Effector memory CD8-positive, alpha-beta T cell (primary cell): ENCODE data around the gene ESPN.

Experiments
- ATAC-seq: fragments of 150-1000 bp; cut with Tn5 transposase; replicated peaks from 2 replicates; pipeline ENCODE4 v1.10.0; 2021; ENCODE audit warnings: mild to moderate bottlenecking, moderate library complexity
- DNase-seq, 3 experiments: peaks; one replicate each; pipeline ENCODE4 v3.0.0; 2021
- H3K27ac Mint-ChIP-seq, 2 donors: one replicate each; pipeline ENCODE4 v1.8.0; 2022; ENCODE audit warnings: mild to moderate bottlenecking in 2 of 2, mixed read lengths in 2 of 2, moderate library complexity in 2 of 2
- H3K27me3 Mint-ChIP-seq, 2 donors: one replicate each; pipeline ENCODE4 v1.8.0; 2022; ENCODE audit warnings: mixed read lengths in 2 of 2
- H3K36me3 Mint-ChIP-seq: one replicate; pipeline ENCODE4 v1.8.0; 2022; ENCODE audit warnings: mild to moderate bottlenecking, moderate library complexity, mixed read lengths; ENCODE audit not compliant: insufficient read depth
- H3K4me1 Mint-ChIP-seq, 2 donors: one replicate each; pipeline ENCODE4 v1.8.0; 2022; ENCODE audit warnings: low read depth in 2 of 2, mixed read lengths in 2 of 2
- H3K4me3 Mint-ChIP-seq, 2 donors: one replicate each; pipeline ENCODE4 v1.8.0; 2022; ENCODE audit warnings: mild to moderate bottlenecking in 2 of 2, mixed read lengths in 2 of 2, moderate library complexity in 2 of 2
- H3K9me3 Mint-ChIP-seq, 2 donors: one replicate each; pipeline ENCODE4 v1.8.0; 2022; ENCODE audit warnings: mixed read lengths in 2 of 2
- total RNA-seq, 9 experiments: gene quantifications; one replicate each; lab custom pipeline; 2026; lab: John Stamatoyannopoulos, UW

ESPN gene
- 0.68 to 5.4 (median 1.1) reads per million in 9 experiments for total RNA-seq

GRCh38 chr1:6424619-6425593, at the start of gene ESPN:
ESPN (plus strand) TSS chr1:6424776; CDS start chr1:6424956, 180 bp downstream.
- Mint-ChIP-seq H3K27ac (no peak within 1 kb of the TSS), H3K36me3 (peaks cover 10% of the 10 kb centered on the region), H3K27me3 (peaks cover 50 to 83% of the 10 kb centered on the region in 2 donors), H3K4me3 (peak within 1 kb of the TSS; percentile 70 to 82), H3K4me1 (peaks cover 10 to 13% of the 10 kb centered on the region in 2 donors), H3K9me3 (no peaks in the 10 kb centered on the region)
- ATAC-seq = peak; percentile 33
- DNase-seq = no peak

DNA sequence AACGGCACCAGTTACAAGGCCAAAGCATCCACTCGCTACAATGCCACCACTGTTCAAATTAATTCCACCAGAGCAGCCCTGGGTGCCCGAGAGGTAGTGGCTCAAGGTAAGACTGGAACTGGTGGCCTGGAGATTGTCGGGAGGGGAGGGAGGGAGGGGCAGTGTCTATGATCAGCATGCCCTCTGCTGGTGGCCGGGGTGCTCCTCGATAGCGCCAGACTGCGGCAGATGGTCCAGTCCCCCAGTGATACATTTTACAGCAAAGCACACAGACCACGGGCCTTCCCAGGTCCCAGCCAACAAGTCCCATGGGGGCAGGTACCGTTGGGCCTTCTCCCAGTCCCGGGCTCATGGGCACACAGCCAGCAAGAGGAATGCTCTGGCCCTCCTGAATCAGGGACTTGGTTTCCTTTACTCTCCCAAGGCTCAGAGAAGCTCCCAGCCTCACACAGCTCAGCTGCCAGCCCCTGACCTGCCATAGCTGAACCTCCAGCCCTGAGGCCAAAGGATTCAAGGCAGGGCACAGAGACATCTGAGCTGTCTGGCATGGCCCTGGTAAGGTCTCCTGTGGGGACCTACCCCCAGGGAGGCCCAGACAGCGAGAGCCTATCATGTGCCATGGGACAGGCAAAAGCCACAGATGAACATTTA, 46.4 kb upstream of the ESPN start:
- H3K27me3 Mint-ChIP-seq = no peaks in the 10 kb centered on the region
- ATAC-seq (no peak), DNase-seq (no peak)
- H3K27ac Mint-ChIP-seq = peak overlapping the region in 1 of 2 donors; percentile 15
- H3K9me3 Mint-ChIP-seq = no peaks in the 10 kb centered on the region
- H3K4me1 Mint-ChIP-seq = peaks cover 1 to 4% of the 10 kb centered on the region in 2 donors
- H3K4me3 Mint-ChIP-seq = no peak overlapping the region
- no peaks in the 10 kb centered on the region for H3K36me3 Mint-ChIP-seq

DNA sequence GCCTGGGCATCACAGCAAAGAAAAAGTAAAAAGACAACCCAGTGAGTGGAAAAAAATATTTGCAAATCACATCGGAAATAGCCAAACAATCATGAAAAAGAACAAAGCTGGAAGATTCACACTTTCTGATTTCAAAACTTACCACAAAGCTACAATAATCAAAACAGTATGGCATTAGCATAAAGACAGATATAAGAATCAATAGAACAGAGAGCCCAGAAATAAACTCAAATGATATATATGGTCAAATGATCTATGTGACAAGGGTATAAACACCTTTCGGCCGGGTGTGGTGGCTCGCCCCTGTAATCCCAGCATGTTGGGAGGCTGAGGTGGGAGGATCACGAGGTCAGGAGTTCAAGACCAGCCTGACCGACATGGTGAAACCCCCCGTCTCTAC, 44.5 kb upstream of the ESPN start:
- Mint-ChIP-seq H3K4me1 (peaks cover 1 to 4% of the 10 kb centered on the region in 2 donors), H3K4me3 (no peak overlapping the region), H3K27me3 (no peaks in the 10 kb centered on the region), H3K9me3 (no peaks in the 10 kb centered on the region), H3K27ac (peak overlapping the region in 1 of 2 donors; percentile 41), H3K36me3 (no peaks in the 10 kb centered on the region)
- no peak for DNase-seq
- ATAC-seq = no peak

GRCh38 chr1:6384135-6384534, 40.4 kb upstream of the ESPN start:
- Mint-ChIP-seq H3K27ac (no peak overlapping the region), H3K9me3 (no peaks in the 10 kb centered on the region), H3K4me3 (no peak overlapping the region), H3K4me1 (peaks cover 1 to 4% of the 10 kb centered on the region in 2 donors), H3K27me3 (no peaks in the 10 kb centered on the region), H3K36me3 (no peaks in the 10 kb centered on the region)
- ATAC-seq (no peak), DNase-seq (no peak)

DNA sequence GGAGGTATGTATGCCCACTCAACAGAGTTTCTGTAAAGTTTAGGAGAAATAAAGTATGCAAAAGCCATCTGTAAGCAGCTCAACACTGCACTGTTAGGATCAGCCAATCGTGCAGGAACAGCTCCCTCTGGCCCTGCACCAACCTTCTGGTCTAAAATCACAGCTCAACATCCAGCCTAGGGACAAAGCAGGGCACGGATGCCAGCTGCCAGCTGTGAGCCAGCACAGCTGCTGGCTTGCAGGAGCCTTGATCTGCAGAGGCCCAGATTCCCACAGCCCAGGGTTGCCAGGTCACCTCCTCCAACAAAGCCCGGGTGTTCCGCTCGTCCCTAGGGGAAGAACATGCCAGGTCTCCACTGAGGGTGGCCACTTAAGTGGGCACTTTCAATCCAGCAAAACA, 39.6 kb upstream of the ESPN start:
- H3K9me3 Mint-ChIP-seq = no peaks in the 10 kb centered on the region
- H3K27me3 Mint-ChIP-seq = no peaks in the 10 kb centered on the region
- H3K4me1 Mint-ChIP-seq = peaks cover 0 to under 1% of the 10 kb centered on the region in 2 donors
- no peaks in the 10 kb centered on the region for H3K36me3 Mint-ChIP-seq
- no peak overlapping the region for H3K4me3 Mint-ChIP-seq
- H3K27ac Mint-ChIP-seq = no peak overlapping the region
- no peak for DNase-seq
- no peak for ATAC-seq

DNA sequence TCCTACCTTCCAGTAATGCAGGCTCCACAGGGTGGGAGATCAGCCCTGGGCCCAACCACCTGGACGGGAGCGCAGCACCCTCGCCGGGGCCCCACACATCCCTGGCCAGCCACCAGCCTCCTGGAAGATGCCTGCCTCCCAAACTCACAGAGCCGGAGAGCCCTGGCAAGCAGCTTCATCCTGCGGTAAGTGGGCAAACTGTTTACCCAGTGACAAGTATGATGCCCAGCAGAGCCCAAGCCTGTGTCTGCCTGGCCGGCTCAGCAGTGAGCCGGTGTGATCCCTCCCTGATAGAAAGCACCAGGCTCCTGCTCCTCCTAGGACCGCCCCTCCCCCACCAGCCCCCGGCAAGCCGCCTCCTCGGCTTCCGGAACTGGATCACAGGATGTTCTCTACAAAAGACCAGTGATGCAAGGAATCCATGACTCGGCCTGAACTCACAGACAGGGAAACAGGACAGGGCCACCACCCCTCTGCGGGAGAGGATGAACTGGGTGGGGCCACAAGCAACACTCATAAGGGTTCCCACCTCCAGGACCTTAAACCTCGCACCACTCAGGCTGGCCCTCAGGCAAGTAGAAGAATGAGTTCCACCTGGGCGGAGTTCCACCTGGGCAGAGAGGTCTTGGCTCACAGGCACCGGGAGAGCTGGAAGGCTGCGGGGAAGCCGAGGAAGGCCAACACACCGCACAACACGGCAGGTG, 38.9 kb upstream of the ESPN start:
- Mint-ChIP-seq H3K4me1 (peaks cover 0 to 1% of the 10 kb centered on the region in 2 donors), H3K36me3 (no peaks in the 10 kb centered on the region), H3K4me3 (no peak overlapping the region), H3K27me3 (no peaks in the 10 kb centered on the region), H3K9me3 (no peaks in the 10 kb centered on the region), H3K27ac (no peak overlapping the region)
- DNase-seq = no peak
- no peak for ATAC-seq

GRCh38 chr1:6386371-6386949, 38.1 kb upstream of the ESPN start:
- Mint-ChIP-seq H3K27ac (no peak overlapping the region), H3K4me3 (no peak overlapping the region), H3K4me1 (peaks cover 0 to 1% of the 10 kb centered on the region in 2 donors), H3K9me3 (no peaks in the 10 kb centered on the region), H3K27me3 (no peaks in the 10 kb centered on the region), H3K36me3 (no peaks in the 10 kb centered on the region)
- no peak for ATAC-seq
- no peak for DNase-seq

- Mint-ChIP-seq H3K27ac (no peak overlapping the region), H3K27me3 (no peaks in the 10 kb centered on the region), H3K4me1 (peaks cover 13 to 18% of the 10 kb centered on the region in 2 donors), H3K9me3 (no peaks in the 10 kb centered on the region), H3K36me3 (peaks cover 9% of the 10 kb centered on the region), H3K4me3 (no peak overlapping the region)
- ATAC-seq (no peak), DNase-seq (no peak)
Measured at GRCh38 chr1:6389971-6390370, 34.6 kb upstream of the ESPN start.

DNA sequence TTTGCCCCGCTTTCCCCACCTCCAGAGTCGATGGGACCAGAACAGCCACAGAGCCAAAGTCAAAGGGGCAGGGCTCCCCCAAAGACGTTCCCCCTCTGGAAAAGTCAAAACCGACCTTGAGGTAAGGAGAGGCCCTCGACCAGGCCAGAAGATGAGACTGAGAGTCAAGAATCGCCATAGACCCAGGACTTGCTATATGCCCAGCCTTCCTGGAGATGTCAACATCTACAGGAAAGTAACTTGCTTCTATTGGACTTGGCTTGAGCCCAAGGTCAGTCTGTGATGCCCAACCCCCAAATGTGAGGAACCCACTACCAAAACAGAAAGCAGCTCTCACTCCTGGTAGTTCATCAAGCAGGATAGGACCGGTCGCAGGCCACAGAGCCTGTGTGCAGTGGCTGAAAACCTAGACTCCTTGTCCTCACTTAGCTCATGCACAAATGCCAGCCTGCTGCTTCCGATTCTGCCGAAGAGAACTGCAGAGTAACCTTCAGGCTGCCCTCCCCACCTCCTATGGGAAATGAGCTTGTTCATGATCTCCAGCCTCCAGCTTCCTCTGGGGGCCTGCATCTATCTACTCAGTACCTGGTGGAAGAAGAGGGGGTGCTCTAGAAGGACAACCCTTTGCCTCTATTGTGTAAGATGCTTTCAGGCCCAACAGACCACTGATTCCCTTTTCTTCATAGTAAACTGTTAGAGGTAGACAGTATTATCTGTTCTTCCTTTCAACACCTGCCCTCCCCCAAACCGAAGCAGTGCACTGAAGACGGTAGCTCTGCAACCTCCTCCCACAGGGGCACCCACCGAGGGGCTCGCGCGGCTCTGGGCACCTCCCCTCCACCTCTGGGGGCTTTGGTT, 32.4 kb upstream of the ESPN start:
- H3K4me1 Mint-ChIP-seq = peaks cover 13 to 23% of the 10 kb centered on the region in 2 donors
- peak overlapping the region; percentile 79 to 82 for H3K4me3 Mint-ChIP-seq
- H3K27ac Mint-ChIP-seq = peak overlapping the region in 1 of 2 donors; percentile 84
- peaks cover 9% of the 10 kb centered on the region for H3K36me3 Mint-ChIP-seq
- no peaks in the 10 kb centered on the region for H3K27me3 Mint-ChIP-seq
- no peaks in the 10 kb centered on the region for H3K9me3 Mint-ChIP-seq
- DNase-seq = peak in 1 of 3 experiments; percentile 18
- no peak for ATAC-seq

DNA sequence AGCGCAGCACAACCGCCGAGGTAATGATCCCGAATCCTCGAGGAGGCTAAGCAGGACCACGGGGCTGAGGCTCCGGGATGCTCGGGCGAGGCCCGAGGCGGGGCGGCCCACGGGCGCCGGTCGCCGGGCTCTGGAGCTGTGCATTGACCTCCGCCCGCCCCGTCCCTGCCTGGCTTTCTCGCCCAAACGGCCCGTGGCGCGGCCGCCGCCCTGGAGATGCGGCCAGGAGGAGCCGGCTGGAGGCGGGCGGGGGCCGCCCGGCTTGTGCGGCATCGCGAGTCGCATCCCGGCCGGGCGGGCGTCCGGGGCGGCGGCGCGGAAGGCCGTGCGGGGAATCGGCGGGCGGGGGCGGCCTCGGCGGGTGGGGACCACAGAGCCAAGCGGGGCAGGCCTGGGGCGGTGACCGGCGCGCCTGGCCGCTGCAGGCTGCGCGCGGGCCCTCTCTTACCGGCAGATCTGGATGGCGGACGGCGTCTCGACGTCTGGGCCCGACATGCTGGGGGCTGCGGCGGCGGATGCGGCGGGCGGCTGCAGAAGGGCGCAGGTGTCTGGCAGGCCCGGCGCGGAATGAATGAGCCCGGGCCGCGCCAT, 31.7 kb upstream of the ESPN start:
- H3K4me1 Mint-ChIP-seq = peaks cover 13 to 23% of the 10 kb centered on the region in 2 donors
- no peaks in the 10 kb centered on the region for H3K27me3 Mint-ChIP-seq
- no peak for ATAC-seq
- peak overlapping the region; percentile 79 to 82 for H3K4me3 Mint-ChIP-seq
- DNase-seq = no peak
- no peaks in the 10 kb centered on the region for H3K9me3 Mint-ChIP-seq
- peaks cover 9% of the 10 kb centered on the region for H3K36me3 Mint-ChIP-seq
- H3K27ac Mint-ChIP-seq = peak overlapping the region; percentile 84 to 90

DNA sequence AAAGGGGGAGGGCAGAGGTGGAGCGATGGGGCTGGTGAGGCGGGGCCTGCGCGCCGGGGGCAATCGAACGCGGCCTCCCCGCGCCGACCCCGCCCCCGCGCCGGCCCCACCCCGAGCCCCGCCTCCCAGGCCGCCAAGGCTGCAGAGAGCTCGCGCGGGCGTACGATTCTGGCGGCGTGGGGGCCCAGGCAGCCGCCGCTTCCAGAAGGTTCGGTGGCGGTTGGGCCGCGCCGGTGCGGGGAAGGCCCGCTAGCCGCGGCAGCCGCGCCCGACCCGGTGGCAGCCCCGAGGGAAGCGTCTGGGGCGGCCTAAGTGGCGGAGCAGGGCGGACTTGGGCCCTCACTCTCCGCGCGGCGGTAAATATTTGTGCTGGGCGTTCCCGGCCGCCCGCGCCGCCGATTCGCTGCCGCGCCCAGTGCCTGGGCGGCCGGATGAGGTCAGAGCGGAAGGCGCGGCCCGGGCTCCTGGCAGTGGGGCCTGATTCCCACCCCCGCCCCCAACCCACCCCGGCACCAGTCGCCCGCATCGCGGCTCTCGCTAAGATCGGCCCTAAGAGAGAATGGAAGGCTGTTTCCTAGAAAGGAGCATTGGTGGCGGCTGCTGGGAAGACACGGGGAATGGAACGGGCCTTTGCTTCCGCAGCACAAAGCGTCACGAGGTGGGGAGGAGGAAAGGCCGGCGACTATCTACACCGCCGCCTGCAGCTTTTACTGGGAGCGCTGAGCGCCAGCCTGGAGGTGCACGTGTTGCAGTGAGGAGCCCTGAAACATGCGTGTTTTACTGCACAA, 31.0 kb upstream of the ESPN start, which contains the start of gene ACOT7:
Gene ACOT7 (minus strand): TSS at position 368 of the 788 bp plus-strand sequence. CDS start 368 bp downstream, outside the sequence.
- Mint-ChIP-seq H3K27ac (peak within 1 kb of the TSS; percentile 84 to 90), H3K9me3 (no peaks in the 10 kb centered on the region), H3K4me3 (peak within 1 kb of the TSS; percentile 79 to 82), H3K36me3 (peaks cover 9% of the 10 kb centered on the region), H3K4me1 (peaks cover 13 to 23% of the 10 kb centered on the region in 2 donors), H3K27me3 (no peaks in the 10 kb centered on the region)
- peak; percentile 88 to 89 (median 89) for DNase-seq
- peak; percentile 85 for ATAC-seq
